HG02678 (cell line): ENCODE measurements around the gene SMIM31.

Experiments used
- ATAC-seq: cut with Tn5 transposase; IDR thresholded peaks from one replicate; pipeline ENCODE4 v1.9.1; 2021; ENCODE audit warnings: mild to moderate bottlenecking, moderate library complexity; ENCODE audit not compliant: unreplicated experiment

Gene SMIM31

GRCh38 chr4:164780839-164781238 is 26.9 kb downstream of the SMIM31 start:
- ATAC-seq, result no peak

- ATAC-seq, result no peak
These were observed 30.0 kb downstream of the SMIM31 start for GRCh38 chr4:164783976-164784375.

GRCh38 chr4:164789047-164789446 is 35.1 kb downstream of the SMIM31 start:
- no peak for ATAC-seq

GRCh38 chr4:164790249-164790648 is 36.3 kb downstream of the SMIM31 start:
- ATAC-seq, result no peak

GRCh38 chr4:164799410-164799809 is 45.5 kb downstream of the SMIM31 start:
- no peak for ATAC-seq

- no peak for ATAC-seq
These were observed 46.9 kb downstream of the SMIM31 start for GRCh38 chr4:164800786-164801185.

GRCh38 chr4:164802301-164802901 is 48.5 kb downstream of the SMIM31 start:
- no peak for ATAC-seq

GRCh38 chr4:164803702-164804101 is 49.8 kb downstream of the SMIM31 start:
- ATAC-seq, result no peak

- ATAC-seq, result no peak
These were observed 53.7 kb downstream of the SMIM31 start for GRCh38 chr4:164807611-164808010.

- no peak for ATAC-seq
These were observed 59.6 kb downstream of the SMIM31 start for GRCh38 chr4:164813554-164813953.

- ATAC-seq, result no peak
These were observed 61.8 kb downstream of the SMIM31 start for GRCh38 chr4:164815711-164816110.

GRCh38 chr4:164819366-164819765 is 65.4 kb downstream of the SMIM31 start:
- no peak for ATAC-seq

GRCh38 chr4:164821711-164822110 is 67.8 kb downstream of the SMIM31 start:
- ATAC-seq, result no peak

- no peak for ATAC-seq
These were observed 70.7 kb downstream of the SMIM31 start for GRCh38 chr4:164824581-164824980.

GRCh38 chr4:164828955-164829354 is 75.0 kb downstream of the SMIM31 start:
- no peak for ATAC-seq

- ATAC-seq, result no peak
These were observed 92.6 kb downstream of the SMIM31 start for GRCh38 chr4:164846566-164846965.

GRCh38 chr4:164847016-164847415 is 93.1 kb downstream of the SMIM31 start:
- no peak for ATAC-seq

GRCh38 chr4:164847967-164848649 is 94.2 kb downstream of the SMIM31 start:
- peak; percentile 81 for ATAC-seq
